Motor neuron (in vitro differentiated cells): ENCODE measurements around the gene EPHB3. TPM values are rescaled to one million over a fixed set of nuclear protein-coding genes. Genes with fewer than 3 reads are reported as not detected.
"Not testable (repeated sequence)": the region's sequence is repeated elsewhere in the genome, so short reads cannot be mapped to it uniquely, and the experiment has no call there.

ENCODE experiments used
- ATAC-seq, 8 experiments: fragments of 200-7000 bp; cut with Tn5 transposase; replicated peaks in 6 of 8; 2 replicates each; pipeline ENCODE4 v1.8.0; 2021; ENCODE audit warnings: mild to moderate bottlenecking in 8 of 8, moderate library complexity in 8 of 8
- H3K27ac ChIP-seq, 2 donors: fragments of 250-450 bp; sonication (Bioruptor Pico); 2 replicates each; pipeline ENCODE4 v1.9.0; 2021; ENCODE audit warnings: antibody characterized with exemption in 2 of 2, mild to moderate bottlenecking in 2 of 2, moderate library complexity in 1 of 2
- H3K4me1 ChIP-seq, 2 donors: fragments of 250-450 bp; sonication (Bioruptor Pico); replicated peaks in 1 of 2; 2 replicates each; pipeline ENCODE4 v1.6.1; 2021; ENCODE audit warnings: antibody characterized with exemption in 2 of 2, mild to moderate bottlenecking in 2 of 2, moderate library complexity in 1 of 2
- H3K4me3 ChIP-seq, 5 donors: fragments of 250-450 bp; sonication (Bioruptor Pico); 2 replicates each; pipeline ENCODE4 v1.9.0; 2021; ENCODE audit warnings: antibody characterized with exemption in 5 of 5, mild to moderate bottlenecking in 5 of 5, moderate library complexity in 4 of 5
- WGBS, 10 experiments: fragments of 450-650 bp; shearing (Covaris generic); methylation state at CpG; one replicate each; pipeline ENCODE4 v1.0.0; 2022; 5-methylcytosine and 5-hydroxymethylcytosine counted together
- in situ Hi-C, 9 experiments: fragments of 400-800 bp; cut with MboI; loops; one replicate each; pipeline ENCODE4 v1.15.0; 2021; ENCODE audit warnings: low sequenced_read_pairs in 9 of 9, low pct_unique_long_range_greater_than_20kb in 2 of 9; ENCODE audit not compliant: unreplicated experiment in 9 of 9
- total RNA-seq, 8 experiments: library from RNA; unstranded; fragments of 300-600 nt; gene quantifications; 2 replicates each; pipeline versions ENCODE4 v1.2.3 to v1.2.4, GENCODE V29; 2022

Gene EPHB3
- total RNA-seq, 8 experiments from 2014 or later: 2.3 to 40.3 (median 16.9) TPM

GRCh38 chr3:184615396-184615795 lies 53.8 kb downstream of the EPHB3 start:
- in situ Hi-C loops: no loop called here
- peaks cover 15 to 25% of the 10 kb centered on the region in 2 donors for H3K4me1 ChIP-seq
- H3K27ac ChIP-seq: no peak overlapping the region
- no peak overlapping the region for H3K4me3 ChIP-seq
- no peak for ATAC-seq
- WGBS, 10 experiments: 80 to 100% (median 86%) methylated on average over 1 of the region's 1 CpG; no CpG with 5 or more reads in 7 of the 10 experiments

GRCh38 chr3:184616436-184616835 lies 54.9 kb downstream of the EPHB3 start:
- in situ Hi-C loops: no loop called here
- Histone ChIP-seq H3K27ac (peak overlapping the region; percentile 68 to 72), H3K4me1 (peaks cover 15 to 25% of the 10 kb centered on the region in 2 donors), H3K4me3 (no peak overlapping the region)
- ATAC-seq: peak in 5 of 8 experiments; percentile 95 to 99 (median 99)
- 0 to 60% (median 0%) methylated on average over 1 to 2 of the region's 5 CpGs; no CpG with 5 or more reads in 5 of the 10 experiments for WGBS, 10 experiments

- peaks cover 15 to 22% of the 10 kb centered on the region in 2 donors for H3K4me1 ChIP-seq
- 78 to 97% (median 85%) methylated on average over 4 of the region's 4 CpGs; no CpG with 5 or more reads in 7 of the 10 experiments for WGBS, 10 experiments
- ATAC-seq, H3K4me3 ChIP-seq, H3K27ac ChIP-seq, in situ Hi-C loops: not testable (repeated sequence)
These were observed 55.7 kb downstream of the EPHB3 start for GRCh38 chr3:184617306-184617705.

- ATAC-seq: no peak
- Histone ChIP-seq H3K4me3 (no peak overlapping the region), H3K4me1 (peaks cover 15 to 22% of the 10 kb centered on the region in 2 donors), H3K27ac (no peak overlapping the region)
- 43 to 100% (median 80%) methylated on average over 1 to 7 of the region's 7 CpGs for WGBS, 10 experiments
- in situ Hi-C loops: no loop called here
These were observed 57.2 kb downstream of the EPHB3 start for GRCh38 chr3:184618811-184619210.

- Histone ChIP-seq H3K4me3 (no peak overlapping the region), H3K4me1 (peaks cover 15 to 22% of the 10 kb centered on the region in 2 donors), H3K27ac (no peak overlapping the region)
- peak in 1 of 8 experiments; percentile 13 for ATAC-seq
- WGBS, 10 experiments: 0 to 45% (median 20%) methylated on average over 1 to 2 of the region's 3 CpGs; no CpG with 5 or more reads in 3 of the 10 experiments
- in situ Hi-C loops: no loop called here
These were observed 57.8 kb downstream of the EPHB3 start for GRCh38 chr3:184619369-184619768.

GRCh38 chr3:184619787-184620430 lies 58.3 kb downstream of the EPHB3 start:
- no peak overlapping the region for H3K27ac ChIP-seq
- no peak for ATAC-seq
- 0 to 100% (median 80%) methylated on average over 1 to 5 of the region's 6 CpGs; no CpG with 5 or more reads in 1 of the 10 experiments for WGBS, 10 experiments
- no peak overlapping the region for H3K4me3 ChIP-seq
- in situ Hi-C loops: no loop called here
- peaks cover 15 to 22% of the 10 kb centered on the region in 2 donors for H3K4me1 ChIP-seq

- no peak for ATAC-seq
- Histone ChIP-seq H3K4me3 (no peak overlapping the region), H3K27ac (no peak overlapping the region), H3K4me1 (peaks cover 14 to 20% of the 10 kb centered on the region in 2 donors)
- 40 to 82% (median 69%) methylated on average over 2 to 6 of the region's 7 CpGs; no CpG with 5 or more reads in 1 of the 10 experiments for whole genome bisulfite sequencing, 10 experiments
- in situ Hi-C loops: no loop called here
These were observed 59.0 kb downstream of the EPHB3 start for GRCh38 chr3:184620475-184621119.

- peaks cover 3 to 11% of the 10 kb centered on the region in 2 donors for H3K4me1 ChIP-seq
- H3K27ac ChIP-seq, in situ Hi-C loops, ATAC-seq, H3K4me3 ChIP-seq: not testable (repeated sequence)
- WGBS, 10 experiments: 20 to 96% (median 88%) methylated on average over 1 to 12 of the region's 13 CpGs
These were observed 60.6 kb downstream of the EPHB3 start for GRCh38 chr3:184622156-184622555.

- in situ Hi-C loops: no loop called here
- ATAC-seq: no peak
- Histone ChIP-seq H3K4me3 (no peak overlapping the region), H3K4me1 (peaks cover 22% of the 10 kb centered on the region in 2 donors), H3K27ac (no peak overlapping the region)
- 60 to 100% (median 95%) methylated on average over 1 to 2 of the region's 6 CpGs; no CpG with 5 or more reads in 7 of the 10 experiments for WGBS, 10 experiments
These were observed 65.3 kb downstream of the EPHB3 start for GRCh38 chr3:184626923-184627322.

GRCh38 chr3:184629555-184630160 lies 68.1 kb downstream of the EPHB3 start:
- 50 to 100% (median 60%) methylated on average over 1 to 13 of the region's 23 CpGs; no CpG with 5 or more reads in 2 of the 10 experiments for WGBS, 10 experiments
- peak in 5 of 8 experiments; percentile 53 to 70 (median 57) for ATAC-seq
- in situ Hi-C loops: no loop called here
- peak overlapping the region; percentile 28 to 54 for H3K27ac ChIP-seq
- H3K4me1 ChIP-seq: peaks cover 37 to 40% of the 10 kb centered on the region in 2 donors
- H3K4me3 ChIP-seq: no peak overlapping the region

GRCh38 chr3:184630861-184631471 lies 69.4 kb downstream of the EPHB3 start:
- ATAC-seq: no peak
- H3K4me1 ChIP-seq: peaks cover 48 to 50% of the 10 kb centered on the region in 2 donors
- WGBS, 10 experiments: 77 to 94% (median 86%) methylated on average over 2 to 10 of the region's 15 CpGs; no CpG with 5 or more reads in 1 of the 10 experiments
- in situ Hi-C loops: no loop called here
- no peak overlapping the region for H3K4me3 ChIP-seq
- no peak overlapping the region for H3K27ac ChIP-seq

- in situ Hi-C loops: no loop called here
- peak in 1 of 8 experiments; percentile 33 for ATAC-seq
- 33 to 95% (median 85%) methylated on average over 1 to 16 of the region's 19 CpGs; no CpG with 5 or more reads in 4 of the 10 experiments for WGBS, 10 experiments
- Histone ChIP-seq H3K4me3 (no peak overlapping the region), H3K27ac (no peak overlapping the region), H3K4me1 (peaks cover 52 to 55% of the 10 kb centered on the region in 2 donors)
These were observed 69.9 kb downstream of the EPHB3 start for GRCh38 chr3:184631472-184631861.
